GM19239 (cell line): ENCODE results near the gene CPAMD8.
A peak's percentile ranks its signal among the peaks of the same experiment; 100 is the strongest.

ENCODE experiments used
- DNase-seq: peaks from one replicate; pipeline ENCODE4 v3.0.0; 2011; ENCODE audit warnings: low spot score; ENCODE audit not compliant: insufficient read length
- FAIRE-seq: peaks from 2 replicates; lab custom pipeline; 2011; peaks lifted over from hg19 to GRCh38; lab: Jason Lieb, UNC

CPAMD8 gene

DNA sequence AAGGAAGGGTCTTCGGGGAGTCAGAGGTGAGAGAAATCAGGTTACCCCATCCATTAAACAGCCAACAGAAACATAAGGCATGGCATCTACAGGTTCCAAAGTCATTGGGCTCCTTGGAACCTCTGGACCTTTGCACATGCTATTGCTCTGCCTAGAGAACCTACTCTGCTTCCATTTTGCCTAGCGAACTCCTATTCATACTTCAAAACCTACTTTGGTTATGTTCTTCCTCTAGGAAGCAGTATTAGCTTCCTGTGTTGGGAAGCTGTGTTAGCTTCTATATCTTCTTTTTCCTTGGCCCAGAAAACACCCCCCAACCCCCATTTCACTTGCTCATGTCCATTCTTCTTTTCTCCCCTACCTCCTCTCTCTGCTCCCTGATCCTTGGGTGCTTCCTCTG, 98.3 kb downstream of the CPAMD8 start:
- FAIRE-seq = no peak
- DNase-seq = no peak

DNA sequence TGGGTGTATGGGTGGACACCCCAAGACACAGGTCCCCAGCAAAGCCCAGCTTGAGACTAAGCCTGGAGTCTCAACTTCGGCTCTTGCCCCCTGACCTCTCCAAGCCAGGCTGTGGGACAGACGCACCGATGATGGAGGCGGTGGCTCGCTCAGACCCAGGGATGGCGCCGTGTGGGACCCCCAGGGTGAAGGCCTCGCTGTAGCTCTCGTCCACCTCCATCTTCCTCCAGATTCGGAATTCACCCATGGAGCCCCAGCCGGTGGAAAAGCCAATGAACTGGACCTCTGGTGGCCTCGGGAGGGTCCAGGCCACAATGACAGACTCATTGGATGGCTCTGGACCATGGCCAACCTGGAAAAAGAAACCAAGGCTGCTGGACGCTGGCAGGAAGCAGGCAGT, 98.7 kb downstream of the CPAMD8 start:
- DNase-seq (no peak), FAIRE-seq (no peak)

DNA sequence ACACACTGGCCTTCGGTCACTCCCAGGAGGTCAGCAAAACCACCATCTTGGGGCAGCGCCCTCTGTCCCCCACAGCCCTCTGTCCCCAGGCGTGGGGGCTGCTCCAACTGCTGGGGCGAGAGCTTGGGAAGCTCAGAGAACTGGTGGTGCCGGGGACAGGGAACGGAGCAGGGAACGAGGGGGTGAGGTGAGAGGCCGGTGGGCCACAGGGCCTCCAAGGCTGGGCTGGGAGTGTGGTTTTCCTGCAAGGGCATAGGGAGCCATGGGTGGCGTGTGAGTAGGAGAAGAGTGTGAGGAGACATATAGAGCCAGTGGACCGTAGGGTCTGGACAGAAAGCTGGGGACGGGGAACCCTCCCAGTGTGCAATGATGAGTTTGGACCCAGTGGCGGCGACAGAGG, 103.7 kb downstream of the CPAMD8 start:
- no peak for DNase-seq
- FAIRE-seq = no peak

DNA sequence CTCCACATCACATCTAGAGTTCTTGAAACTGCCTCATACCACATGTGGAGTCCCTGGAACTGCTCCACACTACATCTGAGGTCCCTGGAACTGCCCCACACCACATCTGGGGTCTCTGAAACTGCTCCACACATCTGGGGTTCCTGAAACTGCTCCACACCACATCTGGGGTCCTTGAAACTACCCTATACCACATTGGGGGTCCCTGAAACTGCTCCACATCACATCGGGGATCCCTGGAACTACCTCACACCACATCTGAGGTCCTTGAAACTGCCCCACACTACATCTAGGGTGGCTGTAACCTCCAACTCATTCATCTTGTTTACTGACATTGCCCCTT, 104.0 kb downstream of the CPAMD8 start:
- FAIRE-seq = no peak
- no peak for DNase-seq

DNA sequence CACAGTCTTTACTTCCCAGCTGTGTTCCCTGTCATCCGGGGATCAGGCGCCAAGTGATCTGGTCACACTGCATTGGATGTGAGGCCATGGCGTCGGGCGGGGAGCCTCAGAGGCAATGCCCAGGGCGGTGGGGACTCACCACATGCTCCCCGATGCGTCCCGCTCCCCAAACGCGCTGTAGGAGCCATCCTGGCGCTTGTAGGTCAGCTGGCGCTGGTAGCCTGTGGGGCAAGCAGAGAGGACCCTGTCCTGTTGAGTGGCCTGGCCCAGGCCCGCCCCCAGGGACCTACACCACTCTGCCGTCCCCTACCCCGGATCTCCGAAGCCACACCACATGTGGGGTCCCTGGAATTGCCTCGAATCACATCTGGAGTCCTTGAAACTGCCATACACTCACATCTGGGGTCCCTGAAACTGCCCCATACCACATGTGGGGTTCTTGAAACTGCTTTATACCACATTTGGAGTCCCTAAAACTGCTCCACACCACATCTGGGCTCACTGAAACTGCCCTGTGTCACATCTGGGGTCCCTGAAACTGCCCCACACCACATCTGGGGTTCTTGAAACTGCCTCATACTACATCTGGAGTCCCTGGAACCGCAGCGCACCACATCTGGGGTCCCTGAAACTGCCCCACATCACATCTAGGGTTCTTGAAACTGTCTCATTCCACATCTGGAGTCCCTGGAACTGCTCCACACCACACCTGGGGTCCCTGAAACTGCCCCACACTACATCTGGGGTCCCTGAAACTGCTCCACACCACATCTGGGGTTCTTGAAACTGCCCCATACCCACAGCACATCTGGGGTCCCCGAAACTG, 104.6 kb downstream of the CPAMD8 start:
- DNase-seq (no peak), FAIRE-seq (no peak)

DNA sequence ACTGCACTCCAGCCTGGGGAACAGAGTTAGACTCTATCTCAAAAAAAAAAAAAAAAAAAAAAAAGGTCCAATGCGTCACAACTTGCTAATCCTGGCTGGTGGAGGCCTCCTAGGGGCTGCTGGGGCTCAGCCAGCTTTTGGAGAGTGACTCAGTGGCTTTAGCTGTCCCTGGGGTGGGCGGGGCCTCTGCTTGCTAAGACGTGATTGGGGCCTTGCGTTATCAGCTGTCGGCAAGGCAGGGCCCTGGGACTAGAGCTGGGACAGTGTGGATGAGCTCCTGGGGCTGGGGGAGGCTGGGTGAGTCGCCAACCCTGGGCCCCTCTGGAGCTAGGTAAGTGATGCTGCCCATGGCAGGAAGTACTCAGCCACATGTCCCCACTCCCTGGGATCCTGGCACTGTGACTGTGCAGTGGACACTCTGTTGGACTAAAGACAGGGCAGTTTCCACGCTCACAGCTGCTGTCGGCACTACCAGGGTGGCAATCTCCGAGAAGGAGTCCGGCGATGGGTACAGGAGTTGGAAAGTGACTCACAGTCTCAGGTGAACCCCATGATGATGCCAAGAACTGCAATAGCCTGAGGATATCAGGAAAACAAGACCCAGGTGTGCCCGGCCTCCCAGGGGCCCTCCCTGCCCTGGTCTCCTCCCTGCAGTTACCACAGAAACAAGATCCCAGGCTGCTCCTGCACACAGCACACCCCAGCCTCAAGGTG, 105.6 kb downstream of the CPAMD8 start:
- no peak for DNase-seq
- FAIRE-seq = no peak

DNA sequence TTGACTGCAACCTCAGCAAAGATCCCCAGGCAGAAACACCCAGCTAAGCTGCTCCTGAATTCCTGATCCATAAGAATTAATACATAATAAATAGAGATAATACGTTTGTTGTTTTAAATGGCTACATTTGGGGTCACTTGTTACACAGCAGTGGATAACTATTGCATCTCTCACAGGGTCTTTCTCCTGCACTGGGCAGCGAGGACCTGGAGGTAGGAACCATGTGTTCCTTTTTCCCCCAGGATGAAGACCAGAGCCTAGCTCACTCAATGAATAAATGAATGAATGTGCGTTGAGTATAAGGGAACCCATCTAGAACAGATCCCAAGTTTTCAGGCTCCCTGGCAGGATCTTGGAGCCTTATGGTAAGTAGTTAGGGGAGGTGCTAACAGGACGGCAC, 107.1 kb downstream of the CPAMD8 start:
- no peak for FAIRE-seq
- DNase-seq = no peak

DNA sequence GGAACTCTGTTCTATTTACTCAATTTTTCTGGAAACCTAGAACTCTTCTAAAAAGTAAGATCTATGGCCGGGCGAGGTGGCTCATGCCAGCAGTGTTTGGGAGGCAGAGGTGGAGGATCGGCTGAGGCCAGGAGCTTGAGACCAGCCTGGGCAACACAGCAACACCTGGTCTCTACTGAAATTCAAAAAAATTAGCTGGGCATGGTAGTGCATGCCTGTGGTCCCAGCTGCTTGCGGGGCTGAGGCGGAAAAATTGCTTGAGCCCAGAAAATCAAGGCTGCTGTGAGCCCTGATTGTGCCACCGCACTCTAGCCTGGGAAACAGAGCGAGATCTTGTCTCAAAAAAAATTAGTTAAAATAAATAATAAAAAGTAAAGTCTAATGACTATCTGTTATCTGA, 109.2 kb downstream of the CPAMD8 start:
- DNase-seq = no peak
- no peak for FAIRE-seq

DNA sequence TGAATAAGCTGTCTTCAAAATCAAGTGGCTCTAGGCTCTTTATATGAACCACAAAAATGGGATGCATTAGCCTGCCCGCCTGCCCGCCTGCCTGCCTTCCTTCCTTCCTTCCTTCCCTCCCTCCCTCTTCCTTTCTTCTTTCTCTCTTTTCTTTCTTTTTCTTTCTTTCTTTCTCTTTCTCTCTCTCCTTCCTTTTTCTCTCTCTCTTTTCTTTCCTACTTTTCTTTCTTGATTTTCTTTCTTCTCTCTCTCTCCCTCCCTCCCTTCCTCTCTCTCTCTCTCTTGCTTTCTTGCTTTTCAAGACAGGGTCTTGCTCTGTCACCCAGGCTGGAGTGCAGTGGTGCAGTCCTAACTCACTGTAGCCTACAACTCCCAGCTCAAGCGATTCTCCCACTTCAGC, 110.9 kb downstream of the CPAMD8 start:
- DNase-seq (no peak), FAIRE-seq (no peak)

DNA sequence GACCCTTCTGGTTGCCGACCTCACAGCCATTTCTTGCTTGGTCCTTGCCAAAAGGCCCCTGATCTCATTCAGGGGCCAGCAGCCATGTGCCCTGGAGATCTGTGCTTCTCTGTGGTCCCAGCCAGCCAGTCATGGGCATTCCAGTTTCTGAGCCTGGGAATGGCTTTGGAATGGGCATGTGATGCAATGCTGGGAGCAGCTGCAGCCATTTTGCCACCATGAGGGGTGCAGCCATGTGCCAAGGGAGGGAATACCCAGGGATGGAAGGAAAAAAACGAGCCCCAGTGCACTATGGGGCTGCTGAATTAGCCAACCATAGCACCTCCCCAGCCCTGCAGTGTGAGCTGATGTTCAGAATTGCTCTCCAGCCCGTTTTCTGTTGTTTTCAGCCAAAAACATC, 111.5 kb downstream of the CPAMD8 start:
- FAIRE-seq = no peak
- DNase-seq = no peak

DNA sequence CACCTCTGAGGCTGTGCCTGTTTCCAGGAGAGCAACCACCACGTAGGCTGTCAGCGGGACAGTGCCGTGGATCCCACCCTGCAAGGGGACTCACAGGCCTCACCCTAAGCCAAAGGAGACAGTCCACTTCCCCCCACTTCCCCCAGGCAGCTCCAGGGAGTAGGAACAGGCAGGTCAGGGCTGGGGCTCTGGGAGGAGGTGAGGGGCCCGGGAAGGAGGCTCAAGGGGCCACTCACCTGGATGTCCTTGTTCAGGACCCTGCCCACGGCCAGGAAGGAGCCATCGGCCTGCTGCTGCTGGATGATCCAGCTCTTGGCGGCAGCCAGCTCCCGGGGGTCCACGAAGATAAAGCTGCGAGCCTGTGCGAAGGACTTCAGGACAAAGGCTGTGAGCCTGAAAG, 112.2 kb downstream of the CPAMD8 start:
- DNase-seq (no peak), FAIRE-seq (no peak)

DNA sequence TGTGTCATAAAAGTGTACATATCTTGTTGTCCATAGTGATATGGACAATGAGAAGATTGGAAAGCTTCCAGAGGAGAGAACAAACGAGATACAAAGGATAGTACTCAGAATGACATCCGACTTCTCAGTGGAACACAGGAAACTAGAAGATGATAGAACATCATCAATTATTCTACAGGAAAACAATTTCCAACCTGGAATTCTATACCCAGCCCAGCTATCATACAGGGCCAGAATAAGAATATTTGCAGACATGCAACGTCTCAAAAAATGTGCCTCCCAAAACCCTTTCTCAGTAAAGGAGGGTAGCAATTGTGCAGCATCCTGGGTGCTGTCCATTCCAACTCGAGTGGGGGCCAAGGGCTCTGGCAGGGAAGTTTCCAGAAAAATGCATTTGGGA, 113.8 kb downstream of the CPAMD8 start:
- DNase-seq = no peak
- no peak for FAIRE-seq

DNA sequence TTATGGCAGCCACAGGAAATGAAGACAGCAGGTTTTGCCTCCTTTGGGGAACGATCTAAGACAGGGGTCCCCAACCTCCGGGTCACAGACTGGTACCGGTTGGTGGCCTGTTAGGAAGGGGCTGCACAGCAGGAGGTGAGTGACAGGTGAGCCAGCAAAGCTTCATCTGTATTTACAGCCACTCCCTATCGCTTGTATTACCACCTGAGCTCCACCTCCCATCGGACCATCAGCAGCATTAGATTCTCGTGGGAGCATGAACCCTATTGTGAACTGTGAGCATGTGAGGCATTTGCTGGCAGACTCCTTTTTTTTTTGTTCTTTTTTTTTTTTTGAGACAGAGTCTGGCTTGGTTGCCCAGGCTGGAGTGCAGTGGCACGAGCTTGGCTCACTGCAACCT, 115.6 kb downstream of the CPAMD8 start:
- DNase-seq (no peak), FAIRE-seq (no peak)

DNA sequence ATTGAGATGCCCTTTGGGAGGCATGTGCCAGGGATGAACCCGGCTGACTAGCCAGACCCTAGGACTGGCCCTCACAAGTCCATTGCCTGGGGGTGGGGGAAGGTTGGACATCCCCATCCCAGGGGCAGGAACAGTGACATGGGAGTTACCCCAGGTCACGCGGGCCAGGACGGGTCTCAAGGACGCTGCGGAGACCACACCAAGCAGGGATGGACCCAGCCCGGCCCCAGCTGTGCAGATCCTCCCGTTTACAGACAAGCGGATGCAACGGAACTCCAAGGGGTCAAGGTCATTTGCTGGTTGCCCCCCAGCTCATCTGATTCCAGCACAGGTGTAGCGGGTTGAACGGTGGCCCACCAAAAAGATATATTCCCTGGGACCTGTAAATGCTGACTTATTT, 117.9 kb downstream of the CPAMD8 start:
- FAIRE-seq (no peak), DNase-seq (no peak)

DNA sequence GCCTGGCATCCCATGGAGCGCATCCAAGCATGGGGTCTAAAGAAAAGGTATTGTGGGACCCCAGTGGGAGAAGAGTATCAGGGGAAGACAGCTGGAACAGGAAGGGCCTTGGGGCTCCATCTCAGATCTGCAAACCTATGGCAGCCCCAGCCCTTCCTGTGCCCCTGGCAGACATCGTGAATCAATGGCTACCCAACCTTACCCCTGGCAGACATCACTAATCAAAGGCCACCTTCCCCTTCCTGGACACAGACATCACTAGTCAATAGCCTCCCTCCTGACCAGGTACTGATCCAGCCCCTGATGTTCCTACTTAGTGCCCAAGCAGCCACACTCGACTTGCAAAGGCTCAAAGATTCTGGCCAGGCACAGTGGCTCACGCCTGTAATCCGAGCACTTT, 122.0 kb downstream of the CPAMD8 start:
- DNase-seq (no peak), FAIRE-seq (no peak)

DNA sequence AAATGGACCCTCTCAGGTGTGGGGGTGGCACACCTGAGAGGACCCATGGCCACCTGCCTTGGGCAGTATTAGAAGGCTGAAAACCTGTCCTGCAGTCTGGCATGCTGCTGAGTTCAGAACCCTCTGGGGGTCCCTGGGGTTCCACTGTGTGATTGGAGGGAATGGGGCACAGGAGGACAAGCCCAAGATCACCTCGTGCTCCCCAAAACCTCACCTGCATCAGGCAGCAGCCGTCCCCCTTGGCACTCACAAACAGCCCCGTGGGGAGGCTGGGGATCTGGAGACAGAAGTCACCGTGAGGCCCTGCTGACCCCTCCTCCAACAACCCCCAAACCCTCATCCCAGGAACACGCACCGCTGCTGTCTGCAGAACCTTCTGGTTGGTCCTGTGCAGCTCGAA, 123.3 kb downstream of the CPAMD8 start:
- DNase-seq = no peak
- FAIRE-seq = no peak

DNA sequence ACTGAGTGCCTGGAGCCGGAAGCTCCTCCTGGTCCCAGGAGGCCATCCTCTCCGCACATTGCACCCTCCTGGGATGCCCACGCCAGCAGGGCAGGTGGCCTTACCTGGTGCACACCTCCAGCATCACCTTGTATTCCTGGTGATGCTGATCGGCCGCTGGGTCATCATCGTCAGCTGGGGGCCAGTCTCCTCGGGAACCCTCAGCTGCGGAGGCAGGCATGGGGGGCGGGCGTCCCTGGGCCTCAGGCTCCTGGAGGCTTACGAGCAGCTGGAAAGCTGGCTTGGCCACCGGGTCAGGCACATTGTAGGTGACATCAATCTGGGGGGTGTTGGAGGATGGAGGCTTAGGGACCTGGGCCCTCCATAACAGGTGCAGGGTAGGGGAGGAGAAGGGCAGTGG, 124.1 kb downstream of the CPAMD8 start:
- FAIRE-seq (no peak), DNase-seq (no peak)

DNA sequence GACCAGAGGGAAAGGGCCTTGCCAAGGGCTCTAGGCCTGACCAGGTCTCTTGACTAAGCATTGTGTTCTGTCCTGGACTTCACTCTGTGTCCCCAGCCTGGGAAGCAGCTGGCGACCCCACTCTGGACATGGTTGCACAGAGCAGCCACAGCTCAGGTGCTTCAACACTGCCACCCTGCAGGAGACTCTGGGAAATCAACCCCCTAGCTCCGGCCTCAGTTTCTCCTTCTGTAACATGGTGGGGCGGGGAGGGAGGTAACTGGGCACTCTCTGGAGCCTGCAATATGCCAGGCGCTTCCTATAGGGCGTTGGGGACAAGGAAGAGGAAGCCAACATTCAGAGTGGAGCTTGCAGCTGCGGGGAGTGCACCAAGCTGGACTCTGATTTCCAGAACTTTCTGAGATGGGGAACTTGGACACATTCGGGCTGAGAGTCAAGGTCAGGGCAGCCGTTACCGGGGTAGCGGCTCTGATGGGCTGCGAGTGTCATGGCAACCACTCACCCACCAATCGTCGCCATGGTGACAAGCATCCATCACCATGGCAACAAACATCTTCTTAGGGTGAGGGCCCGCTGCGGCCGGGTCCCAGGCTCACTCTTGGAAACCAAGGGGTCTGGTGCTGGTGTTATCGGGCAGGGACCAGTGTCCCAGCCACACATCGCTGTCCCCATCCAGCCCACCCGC, 125.0 kb downstream of the CPAMD8 start:
- DNase-seq (no peak), FAIRE-seq (no peak)

DNA sequence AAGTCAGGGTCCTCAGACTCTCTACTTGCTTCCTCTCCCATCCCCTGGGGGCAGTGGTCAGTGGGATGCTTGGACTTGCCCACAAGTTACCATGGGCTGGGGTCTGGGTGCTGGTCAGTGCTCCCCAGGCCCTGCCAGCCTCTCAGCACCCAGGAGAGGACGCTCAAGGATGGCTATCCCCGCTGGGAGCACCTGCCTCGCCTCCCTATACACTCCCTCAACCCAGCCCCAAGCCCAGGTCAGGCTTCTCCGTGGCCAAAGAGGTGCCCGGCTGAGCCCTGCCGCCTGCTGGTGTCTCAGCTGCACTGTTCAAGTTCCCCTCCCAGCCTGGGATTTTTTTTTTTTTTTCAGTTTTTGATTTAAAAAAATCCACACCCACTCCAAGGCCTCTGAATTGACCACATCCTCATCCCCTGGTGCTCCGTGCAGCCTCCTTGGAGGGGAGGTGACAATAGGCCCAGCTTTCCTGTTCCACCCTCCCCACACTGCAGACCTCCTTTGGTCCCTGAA, 127.0 kb downstream of the CPAMD8 start:
- DNase-seq (peak; percentile 74), FAIRE-seq (peak; percentile 70)

DNA sequence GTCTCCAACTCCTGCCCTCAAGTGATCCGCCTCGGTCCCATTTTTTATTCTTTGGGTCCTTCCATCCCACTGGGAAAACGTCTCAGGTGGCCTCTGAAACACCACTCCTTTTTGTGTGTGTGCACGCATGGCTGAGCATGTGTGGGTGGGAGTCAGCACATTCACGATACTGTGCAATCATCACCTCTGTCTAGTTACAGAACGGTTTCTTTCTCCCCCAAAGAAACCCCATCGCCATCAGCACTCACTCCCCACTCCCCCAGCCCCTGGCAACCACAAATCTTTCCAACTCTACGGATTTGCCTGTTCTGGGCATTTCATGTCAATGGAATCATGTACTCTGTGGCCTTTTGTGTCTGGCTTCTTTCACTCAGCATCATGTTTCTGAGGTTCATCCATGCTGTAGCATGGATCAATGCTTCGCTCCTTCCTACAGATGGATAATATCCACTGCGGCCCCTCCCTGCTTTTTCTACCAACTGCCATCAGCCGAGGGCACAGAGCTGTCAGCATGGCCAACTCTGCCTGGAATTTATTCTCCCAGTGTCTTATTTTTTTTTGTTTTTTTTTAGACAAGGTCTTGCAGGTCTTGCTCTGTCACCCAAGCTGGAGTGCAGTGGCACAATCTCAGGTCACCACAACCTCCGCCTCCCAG, 128.1 kb downstream of the CPAMD8 start:
- DNase-seq (no peak), FAIRE-seq (peak; percentile 81)

DNA sequence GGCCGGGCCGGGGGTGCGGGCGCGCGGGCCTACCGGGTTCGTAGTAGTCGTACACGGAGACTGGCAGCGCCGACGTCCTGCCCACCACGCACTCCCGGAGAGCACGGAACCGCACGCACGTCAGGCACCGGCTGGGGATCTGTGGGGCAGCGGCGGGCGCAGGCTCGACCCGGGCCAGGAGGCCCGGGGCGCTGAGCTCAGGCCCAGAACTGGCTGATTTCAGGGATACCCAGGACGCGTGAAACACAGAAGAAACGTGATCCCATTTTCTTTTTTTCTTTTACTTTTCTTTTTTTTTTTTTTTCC, 128.8 kb downstream of the CPAMD8 start:
- DNase-seq (no peak), FAIRE-seq (no peak)
